SH-SY5Y (cell line): Measurements from ENCODE around the gene PAK4.

Experiments
- GATA2 ChIP-seq: IDR thresholded peaks from 2 replicates; pipeline ENCODE4 v1.6.1; 2011; ENCODE audit warnings: mild to moderate bottlenecking, low read depth, low read length
- GATA3 ChIP-seq: IDR thresholded peaks from 2 replicates; pipeline ENCODE4 v1.6.1; 2011; ENCODE audit warnings: low read depth, mild to moderate bottlenecking, low read length, moderate library complexity

DNA sequence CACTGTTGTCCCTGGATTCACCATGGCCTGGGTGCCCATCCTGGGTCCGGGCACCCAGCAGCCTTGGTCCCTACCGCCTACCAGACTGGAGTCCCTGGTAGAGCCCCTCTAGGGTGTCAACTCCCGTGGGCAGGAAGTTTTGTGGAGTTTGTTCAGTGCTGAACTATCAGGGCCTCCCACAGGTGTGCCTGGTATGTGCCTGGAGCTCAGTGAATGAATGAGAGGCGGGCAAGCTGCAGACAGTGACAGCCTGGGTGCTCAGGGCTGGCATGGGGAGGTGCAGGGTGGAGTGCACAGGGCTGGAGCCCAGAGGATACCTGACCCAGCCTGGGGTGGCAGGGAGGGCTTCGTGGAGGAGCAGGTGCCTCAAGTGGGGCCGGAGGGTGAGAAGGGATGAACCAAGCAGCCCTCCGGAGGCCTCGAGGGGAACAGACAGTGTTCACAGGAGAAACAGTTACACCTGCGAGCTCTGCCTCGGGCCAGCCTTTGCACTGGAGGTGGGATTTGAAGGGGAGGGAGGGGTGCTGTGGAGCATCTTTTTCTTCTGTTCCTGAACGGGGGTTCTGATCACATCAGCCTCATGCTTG, 29.6 kb downstream of the PAK4 start:
- TF ChIP-seq GATA2 (no peak), GATA3 (no peak)
